MM.1S (cell line): Measurements from ENCODE around the gene B3GNT5.

ENCODE experiments used
- CTCF ChIP-seq: fragments of 300-600 bp; sonication (generic); IDR thresholded peaks from 2 replicates; pipeline ENCODE4 v1.5.1; 2016; ENCODE audit warnings: antibody characterized with exemption, low read length, mixed read lengths
- EZH2 ChIP-seq: fragments of 300-600 bp; sonication (generic); optimal IDR thresholded peaks from 2 replicates; pipeline ENCODE3; 2017; ENCODE audit warnings: low read depth, mild to moderate bottlenecking, antibody characterized with exemption, low read length, mixed read lengths

- no peak for TF ChIP-seq EZH2
- TF ChIP-seq CTCF, result no peak
Measured at GRCh38 chr3:183261151-183261724, 8.2 kb downstream of the B3GNT5 start.
